GM18520 (cell line): ENCODE data around the gene SYNE3.

Experiments used
- ATAC-seq: cut with Tn5 transposase; IDR thresholded peaks from one replicate; pipeline ENCODE4 v1.9.1; 2021; ENCODE audit not compliant: unreplicated experiment

SYNE3 gene

DNA sequence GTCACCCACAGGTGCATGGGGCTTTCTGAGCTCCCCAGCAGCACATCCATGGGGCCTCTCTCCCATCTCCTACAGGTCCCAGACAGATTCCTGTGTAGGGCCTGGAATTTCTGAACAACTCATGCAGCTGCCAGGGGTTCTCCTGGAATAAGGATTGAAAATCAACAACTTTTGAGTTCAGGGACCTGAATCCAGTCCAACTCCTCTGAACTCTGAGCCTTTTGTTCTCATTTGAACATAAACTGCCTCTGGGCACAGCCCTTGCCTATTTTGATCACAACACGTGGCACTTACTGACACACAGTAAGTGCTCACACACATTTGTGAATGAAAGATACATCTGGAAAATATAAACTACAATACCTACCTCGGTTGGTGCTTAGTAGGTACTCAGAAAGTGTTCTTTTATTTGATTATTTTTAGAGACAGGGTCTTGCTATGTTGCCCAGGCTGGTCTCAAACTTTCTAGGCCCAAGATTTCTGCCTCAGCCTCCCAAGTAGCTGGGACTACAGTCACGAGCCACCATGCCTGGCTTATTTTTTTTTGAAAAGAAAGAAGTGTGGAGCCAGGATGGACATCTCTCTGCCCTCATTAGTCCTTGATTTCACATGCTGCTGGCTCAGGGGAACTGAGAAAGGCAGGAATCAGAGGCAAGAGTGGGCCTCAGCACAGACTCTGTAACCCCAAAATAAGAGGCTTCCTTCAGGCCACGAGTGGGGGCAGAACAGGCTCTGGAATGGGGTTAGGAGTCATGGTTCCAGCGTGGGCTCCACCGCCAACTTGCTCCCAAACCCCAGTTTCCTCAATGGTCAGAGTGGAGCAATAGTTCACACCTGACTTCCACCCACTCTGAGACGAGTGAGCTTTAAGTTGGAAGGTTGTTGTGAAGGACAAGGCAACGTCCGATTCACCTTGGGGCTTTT, 27.0 kb downstream of the SYNE3 start:
- no peak for ATAC-seq

DNA sequence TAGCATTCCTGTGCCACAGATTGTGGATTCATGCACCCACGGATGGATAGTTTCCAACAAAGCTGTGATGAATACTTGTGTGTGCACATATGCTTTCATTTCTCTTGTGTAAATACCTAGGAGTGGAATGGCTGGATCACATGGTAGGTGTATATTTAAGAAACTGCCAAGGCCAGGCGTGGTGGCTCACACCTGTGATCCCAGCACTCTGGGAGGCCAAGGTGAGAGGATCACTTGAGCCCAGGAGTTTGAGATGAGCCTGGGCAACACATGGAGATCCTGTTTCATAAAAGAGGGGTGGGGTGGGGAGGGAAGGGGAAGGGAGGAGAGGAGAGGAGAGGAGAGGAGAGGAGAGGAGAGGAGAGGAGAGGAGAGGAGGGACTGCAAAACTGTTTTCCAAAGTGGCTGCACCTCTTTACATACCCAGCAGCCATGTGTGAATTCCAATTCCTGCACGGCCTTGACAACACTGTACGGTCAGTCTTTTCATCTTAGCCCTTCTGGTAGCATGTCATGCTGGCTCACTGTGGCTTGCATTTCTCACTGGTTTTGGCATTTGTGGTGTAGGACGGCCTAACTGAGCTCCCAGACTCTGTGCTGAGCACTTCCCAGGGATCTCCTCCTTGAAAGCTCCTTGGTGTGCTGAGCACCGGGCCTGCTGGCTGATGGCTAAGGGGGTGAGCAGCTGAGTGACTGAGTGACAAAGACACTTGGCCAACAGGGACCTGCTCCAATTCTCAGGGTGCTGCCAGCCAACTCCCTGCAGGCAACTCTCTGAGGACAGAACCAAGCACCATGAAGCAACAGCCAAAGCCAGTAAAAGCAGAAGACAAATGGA, 27.9 kb downstream of the SYNE3 start:
- ATAC-seq: no peak

- no peak for ATAC-seq
Measured at GRCh38 chr14:95487669-95488084, 28.8 kb downstream of the SYNE3 start.

- no peak for ATAC-seq
Measured at GRCh38 chr14:95486875-95487668, 29.4 kb downstream of the SYNE3 start.

- no peak for ATAC-seq
Measured at GRCh38 chr14:95485222-95485819, 31.1 kb downstream of the SYNE3 start.

- no peak for ATAC-seq
Measured at GRCh38 chr14:95484296-95484695, 32.2 kb downstream of the SYNE3 start.

GRCh38 chr14:95483309-95484165, 32.9 kb downstream of the SYNE3 start:
- no peak for ATAC-seq

DNA sequence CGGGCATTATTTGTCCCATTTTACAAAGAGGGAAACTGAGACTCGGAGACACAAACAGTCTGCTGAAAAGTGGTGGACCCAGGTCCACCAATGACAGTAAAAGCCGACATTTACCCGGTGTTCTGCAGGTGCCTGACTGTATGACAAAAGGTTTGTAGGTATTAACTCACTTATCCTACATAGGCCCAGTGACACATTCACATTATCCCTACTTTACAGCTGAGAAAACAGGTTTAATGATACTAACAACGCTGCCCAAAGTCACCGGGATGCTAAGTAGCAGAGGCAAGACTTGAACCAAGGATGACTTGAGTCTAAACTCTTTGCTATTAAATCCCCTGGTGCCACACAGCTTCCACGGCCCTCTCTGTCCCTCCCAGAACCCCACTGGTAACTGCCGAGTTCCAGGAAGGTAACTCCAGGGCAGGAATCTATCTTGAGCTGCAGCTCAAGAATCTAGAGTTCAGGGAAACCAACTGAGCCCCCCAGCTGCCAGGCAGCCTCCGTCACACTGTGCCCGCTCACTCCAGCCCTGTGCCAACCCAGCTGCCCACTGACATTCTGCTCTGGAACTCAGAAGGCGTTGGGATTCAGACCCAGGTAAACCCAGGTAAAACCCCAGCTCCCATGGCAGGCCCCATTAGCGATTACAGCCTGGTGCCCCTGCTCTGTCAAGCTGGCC, 33.7 kb downstream of the SYNE3 start:
- no peak for ATAC-seq

- no peak for ATAC-seq
Measured at GRCh38 chr14:95481391-95482022, 34.9 kb downstream of the SYNE3 start.

- ATAC-seq: no peak
Measured at GRCh38 chr14:95480887-95481226, 35.6 kb downstream of the SYNE3 start.

DNA sequence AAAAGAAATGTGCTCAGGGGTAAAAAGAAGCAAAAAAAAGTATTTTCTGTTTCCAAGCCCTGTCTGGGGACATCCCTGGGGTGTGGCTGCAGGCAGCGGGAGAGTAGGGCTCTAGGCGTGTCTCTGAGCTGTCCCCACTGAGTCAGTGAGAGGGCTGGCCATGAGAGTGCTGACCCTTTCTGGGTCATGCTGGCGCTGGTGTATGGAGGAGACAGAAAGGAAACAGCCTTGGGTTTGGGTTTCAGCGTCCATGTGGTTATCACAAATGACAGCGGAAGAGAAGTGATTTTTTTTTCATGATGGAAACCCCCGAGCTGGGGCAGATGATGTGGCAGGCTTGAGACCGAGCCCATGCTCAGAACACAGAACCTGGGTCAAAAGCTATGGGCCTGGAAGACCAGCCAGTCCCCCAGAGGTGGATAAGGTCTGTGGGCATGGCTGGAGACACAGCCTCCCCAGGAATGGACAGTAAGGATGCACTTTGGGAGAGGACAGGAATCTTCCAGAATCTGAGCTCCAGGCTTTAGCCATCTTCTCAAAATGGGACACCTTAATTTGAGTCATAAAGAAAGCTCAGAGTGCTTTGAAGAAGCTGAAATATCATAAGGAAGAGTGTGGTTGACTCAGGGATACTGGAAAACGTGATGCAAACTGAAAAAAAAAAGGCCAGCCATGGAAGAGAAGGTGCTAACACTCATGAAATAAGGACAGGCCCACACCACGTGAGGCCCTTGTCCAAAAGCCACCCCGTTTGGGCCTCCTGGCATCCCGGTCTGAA, 36.2 kb downstream of the SYNE3 start:
- ATAC-seq: peak; percentile 59

DNA sequence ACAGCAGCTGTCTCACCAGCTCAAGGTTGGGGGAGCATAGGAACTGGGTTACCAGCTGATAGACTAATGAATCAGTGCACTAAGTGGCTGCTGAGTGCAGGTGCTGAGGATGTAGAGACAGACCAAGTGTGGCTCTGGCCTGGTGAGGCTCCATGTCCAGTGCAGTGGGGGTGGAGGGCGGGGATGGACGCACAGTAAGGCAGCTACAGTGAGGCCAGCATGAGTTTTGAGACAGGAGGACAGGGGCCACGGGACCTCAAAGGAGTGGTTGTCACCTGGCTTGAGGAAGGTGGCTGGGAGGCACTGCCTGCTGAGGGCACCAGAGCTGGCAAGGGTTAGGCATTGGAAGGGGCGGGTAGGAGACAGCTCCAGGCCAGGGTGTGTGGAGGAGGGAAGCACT, 37.0 kb downstream of the SYNE3 start:
- ATAC-seq: no peak

DNA sequence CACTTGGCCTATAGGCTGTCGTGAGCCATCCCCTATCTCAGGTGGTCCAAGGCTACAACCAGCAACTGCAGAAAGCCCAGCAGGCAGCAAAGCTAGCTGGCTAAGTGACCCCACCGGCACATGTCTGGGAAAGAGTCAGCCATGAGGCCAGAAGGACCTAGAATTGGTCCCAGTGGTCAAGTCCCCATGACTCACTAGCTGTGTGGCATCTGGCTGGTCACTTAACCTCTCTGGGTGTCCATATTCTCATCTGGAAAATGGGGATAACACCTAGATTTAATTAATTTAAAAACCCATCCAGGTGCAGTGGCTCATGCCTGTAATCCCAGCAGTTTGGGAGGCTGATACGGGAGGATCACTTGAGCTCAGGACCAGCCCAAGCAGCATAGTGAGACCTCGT, 37.6 kb downstream of the SYNE3 start:
- no peak for ATAC-seq

- no peak for ATAC-seq
Measured at GRCh38 chr14:95478309-95478708, 38.1 kb downstream of the SYNE3 start.

GRCh38 chr14:95477411-95478269, 38.8 kb downstream of the SYNE3 start:
- ATAC-seq: no peak

DNA sequence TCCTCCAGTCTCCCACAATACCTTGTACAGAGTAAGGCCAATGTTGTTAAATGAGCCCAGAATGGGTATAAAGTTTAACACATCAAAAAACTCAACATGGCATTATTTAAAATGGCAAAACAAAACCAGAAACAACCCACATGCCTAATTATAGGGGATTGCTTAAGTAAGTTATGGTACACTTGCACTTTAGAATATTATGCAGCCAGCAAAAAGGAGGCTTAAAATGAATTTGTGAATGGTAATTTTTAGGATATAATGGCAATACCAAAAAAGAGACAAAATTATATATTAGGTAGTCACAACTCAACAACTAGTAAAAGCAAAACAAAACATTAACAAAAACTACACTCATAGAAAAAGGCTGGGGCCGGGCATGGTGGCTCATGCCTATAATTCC, 39.7 kb downstream of the SYNE3 start:
- ATAC-seq: no peak

GRCh38 chr14:95475540-95476240, 40.8 kb downstream of the SYNE3 start:
- ATAC-seq: no peak
